HepG2 (cell line): ENCODE results near the gene TMEM229B. TPM values are rescaled to one million over a fixed set of nuclear protein-coding genes. Genes with fewer than 3 reads are reported as not detected.

Experiments
- ADNP ChIP-seq: sonication (generic); formaldehyde crosslinking; IDR thresholded peaks from 2 replicates; pipeline ENCODE4 v1.4.0; 2020; ENCODE audit warnings: missing genetic modification reagents
- CREM ChIP-seq, 2 experiments: sonication (generic) in 1 of 2; formaldehyde crosslinking in 1 of 2; IDR thresholded peaks; 2 replicates each; pipeline versions ENCODE4 v1.4.0 to v1.6.1; 2016 to 2020; ENCODE audit warnings: antibody characterized with exemption in 1 of 2, mild to moderate bottlenecking in 1 of 2, missing genetic modification reagents in 1 of 2
- HIVEP1 ChIP-seq: sonication (generic); formaldehyde crosslinking; IDR thresholded peaks from 2 replicates; pipeline ENCODE4 v1.4.0; 2020; ENCODE audit warnings: mild to moderate bottlenecking, missing genetic modification reagents
- HNRNPL ChIP-seq: fragments of 200-400 bp; formaldehyde crosslinking; IDR thresholded peaks from 2 replicates; pipeline ENCODE4 v1.6.1; 2017; ENCODE audit warnings: mild to moderate bottlenecking, low read depth, low read length
- KDM5B ChIP-seq: sonication (generic); formaldehyde crosslinking; IDR thresholded peaks from 2 replicates; pipeline ENCODE4 v1.4.0; 2020; ENCODE audit warnings: missing genetic modification reagents, mild to moderate bottlenecking, borderline replicate concordance
- MBD4 ChIP-seq: IDR thresholded peaks from 2 replicates; pipeline ENCODE4 v1.6.1; 2012; ENCODE audit warnings: low read length, inconsistent platforms, borderline replicate concordance
- PHF5A ChIP-seq: IDR thresholded peaks from one replicate; pipeline ENCODE4 v1.6.1; 2018; ENCODE audit warnings: low read depth, missing genetic modification reagents; ENCODE audit not compliant: unreplicated experiment
- SIN3A ChIP-seq: IDR thresholded peaks from 2 replicates; pipeline ENCODE4 v1.6.1; 2011; ENCODE audit warnings: low read depth, mild to moderate bottlenecking, control low read depth, low read length, borderline replicate concordance
- SMAD1 ChIP-seq: sonication (generic); formaldehyde crosslinking; IDR thresholded peaks from 2 replicates; pipeline ENCODE4 v1.4.0; 2020; ENCODE audit warnings: missing genetic modification reagents, low read depth, mild to moderate bottlenecking, borderline replicate concordance
- SP2 ChIP-seq: sonication (generic); formaldehyde crosslinking; IDR thresholded peaks from 2 replicates; pipeline ENCODE4 v1.5.1; 2020; ENCODE audit warnings: mild to moderate bottlenecking, missing genetic modification reagents
- TSC22D2 ChIP-seq: sonication (generic); formaldehyde crosslinking; IDR thresholded peaks from 2 replicates; pipeline ENCODE4 v1.5.1; 2020; ENCODE audit warnings: missing genetic modification reagents, mild to moderate bottlenecking, borderline replicate concordance
- ZFP82 ChIP-seq: sonication (generic); formaldehyde crosslinking; IDR thresholded peaks from 2 replicates; pipeline ENCODE4 v1.5.1; 2020; ENCODE audit warnings: mild to moderate bottlenecking, missing genetic modification reagents, borderline replicate concordance
- ZNF263 ChIP-seq: sonication (generic); formaldehyde crosslinking; IDR thresholded peaks from 2 replicates; pipeline ENCODE4 v1.4.0; 2020; ENCODE audit warnings: missing genetic modification reagents
- ZNF709 ChIP-seq: sonication (generic); formaldehyde crosslinking; IDR thresholded peaks from 2 replicates; pipeline ENCODE4 v1.5.0; 2020; ENCODE audit warnings: mild to moderate bottlenecking, missing genetic modification reagents
- polyA plus RNA-seq, 8 experiments: library from polyadenylated mRNA; depleted of rRNA in 3 of 8; stranded (reverse) in 7 of 8; unstranded in 1 of 8; fragments of >200 nt; fragmentation: Illumina TruSeq in 4 of 8; extraction: Trizol in 4 of 8; gene quantifications; 2 replicates each; pipeline versions ENCODE4 v1.2.1 to v1.2.3, GENCODE V29; 2011 to 2016; ENCODE audit warnings: low read depth in 4 of 8, missing spikeins in 1 of 8, mixed read lengths in 1 of 8; ENCODE audit not compliant: insufficient read depth in 1 of 8
- total RNA-seq, 5 experiments: library from RNA; depleted of rRNA; stranded (reverse); fragments of >200 nt; fragmentation: Illumina TruSeq; extraction: Trizol; gene quantifications; 2 replicates each; pipeline ENCODE4 v1.2.3, GENCODE V29; 2016; ENCODE audit warnings: low read depth in 1 of 5
- TF ChIP-seq, protein P1 (sequence below): fragments of 450-650 bp; IDR thresholded peaks from 2 replicates; pipeline ENCODE4 v1.6.1; 2017; ENCODE audit warnings: mild to moderate bottlenecking
- TF ChIP-seq, protein P2 (sequence below): sonication (generic); formaldehyde crosslinking; IDR thresholded peaks from 2 replicates; pipeline ENCODE4 v1.8.1; 2023; ENCODE audit warnings: mild to moderate bottlenecking, missing genetic modification reagents, borderline replicate concordance
- TF ChIP-seq, protein P3 (sequence below): sonication (generic); formaldehyde crosslinking; IDR thresholded peaks from 2 replicates; pipeline ENCODE4 v1.4.0; 2020; ENCODE audit warnings: mild to moderate bottlenecking, missing genetic modification reagents
- TF ChIP-seq, protein P4 (sequence below): IDR thresholded peaks from 2 replicates; pipeline ENCODE4 v1.6.1; 2016; ENCODE audit warnings: low read depth, control low read depth
- TF ChIP-seq, protein P5 (sequence below): sonication (generic); formaldehyde crosslinking; conservative IDR thresholded peaks from 2 replicates; pipeline ENCODE4 v1.8.1; 2023; ENCODE audit warnings: missing genetic modification reagents
- TF ChIP-seq, protein P6 (sequence below): sonication (generic); formaldehyde crosslinking; IDR thresholded peaks from 2 replicates; pipeline ENCODE4 v1.4.0; 2020; ENCODE audit warnings: low read depth, missing genetic modification reagents

The TMEM229B gene
- total and polyA plus RNA-seq, 2 of the 13 experiments (the other 11 are each of a cell fraction or from before 2014, with no cell fraction given) = 0.69 to 1.1 TPM

DNA sequence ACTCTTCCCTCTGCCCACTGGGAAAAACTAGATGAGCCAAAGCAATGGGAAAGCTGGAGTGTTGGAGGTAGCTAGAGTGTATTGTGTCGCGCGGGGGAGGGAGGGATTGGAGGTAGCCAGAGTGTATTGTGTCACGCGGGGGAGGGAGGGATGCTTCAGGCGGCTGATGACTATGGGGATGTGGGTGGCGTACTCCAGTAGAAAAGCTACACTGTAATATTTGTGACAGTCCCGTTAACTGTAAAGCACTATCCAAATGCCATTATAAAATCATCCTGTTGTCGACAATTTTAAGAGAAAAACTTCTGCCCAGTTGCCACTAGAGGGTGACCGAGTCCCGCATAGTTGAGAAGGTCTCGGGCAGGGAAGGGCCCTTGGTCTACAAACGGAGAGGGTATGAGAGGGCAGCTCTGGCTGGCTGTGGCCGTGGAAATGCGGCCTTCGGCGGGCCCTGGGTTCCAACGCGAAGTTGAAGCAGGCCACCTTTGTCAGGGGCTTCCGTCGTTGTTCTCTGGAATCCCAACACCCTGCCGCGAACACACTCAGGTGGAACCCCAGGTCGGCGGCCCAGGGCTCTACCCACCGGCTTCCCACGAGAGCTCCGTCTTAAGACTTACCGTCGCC lies 61.4 kb downstream of the TMEM229B start (continued):
- TF ChIP-seq, protein P1, sequence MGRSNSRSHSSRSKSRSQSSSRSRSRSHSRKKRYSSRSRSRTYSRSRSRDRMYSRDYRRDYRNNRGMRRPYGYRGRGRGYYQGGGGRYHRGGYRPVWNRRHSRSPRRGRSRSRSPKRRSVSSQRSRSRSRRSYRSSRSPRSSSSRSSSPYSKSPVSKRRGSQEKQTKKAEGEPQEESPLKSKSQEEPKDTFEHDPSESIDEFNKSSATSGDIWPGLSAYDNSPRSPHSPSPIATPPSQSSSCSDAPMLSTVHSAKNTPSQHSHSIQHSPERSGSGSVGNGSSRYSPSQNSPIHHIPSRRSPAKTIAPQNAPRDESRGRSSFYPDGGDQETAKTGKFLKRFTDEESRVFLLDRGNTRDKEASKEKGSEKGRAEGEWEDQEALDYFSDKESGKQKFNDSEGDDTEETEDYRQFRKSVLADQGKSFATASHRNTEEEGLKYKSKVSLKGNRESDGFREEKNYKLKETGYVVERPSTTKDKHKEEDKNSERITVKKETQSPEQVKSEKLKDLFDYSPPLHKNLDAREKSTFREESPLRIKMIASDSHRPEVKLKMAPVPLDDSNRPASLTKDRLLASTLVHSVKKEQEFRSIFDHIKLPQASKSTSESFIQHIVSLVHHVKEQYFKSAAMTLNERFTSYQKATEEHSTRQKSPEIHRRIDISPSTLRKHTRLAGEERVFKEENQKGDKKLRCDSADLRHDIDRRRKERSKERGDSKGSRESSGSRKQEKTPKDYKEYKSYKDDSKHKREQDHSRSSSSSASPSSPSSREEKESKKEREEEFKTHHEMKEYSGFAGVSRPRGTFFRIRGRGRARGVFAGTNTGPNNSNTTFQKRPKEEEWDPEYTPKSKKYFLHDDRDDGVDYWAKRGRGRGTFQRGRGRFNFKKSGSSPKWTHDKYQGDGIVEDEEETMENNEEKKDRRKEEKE = no peak
- TF ChIP-seq ZNF263 (CRISPR knock-in tag) (no peak), ZNF709 (no peak), SIN3A (no peak), HIVEP1 (CRISPR knock-in tag) (no peak), MBD4 (no peak), TSC22D2 (no peak), SP2 (CRISPR knock-in tag) (no peak), SMAD1 (CRISPR knock-in tag) (no peak), KDM5B (CRISPR knock-in tag) (no peak), CREM (IDR thresholded peaks at IDR 0.05) (no peak), CREM (CRISPR knock-in tag; IDR thresholded peaks at IDR 0.05) (no peak), ADNP (CRISPR knock-in tag) (no peak), ZFP82 (CRISPR knock-in tag) (no peak), PHF5A (CRISPR knock-in tag) (no peak), HNRNPL (peak; percentile 24; the same call in 1 of the 2 replicates)
- TF ChIP-seq, protein P2, sequence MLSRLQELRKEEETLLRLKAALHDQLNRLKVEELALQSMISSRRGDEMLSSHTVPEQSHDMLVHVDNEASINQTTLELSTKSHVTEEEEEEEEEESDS (CRISPR knock-in tag) = no peak
- TF ChIP-seq, protein P3, sequence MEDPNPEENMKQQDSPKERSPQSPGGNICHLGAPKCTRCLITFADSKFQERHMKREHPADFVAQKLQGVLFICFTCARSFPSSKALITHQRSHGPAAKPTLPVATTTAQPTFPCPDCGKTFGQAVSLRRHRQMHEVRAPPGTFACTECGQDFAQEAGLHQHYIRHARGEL = no peak
- TF ChIP-seq, protein P4, sequence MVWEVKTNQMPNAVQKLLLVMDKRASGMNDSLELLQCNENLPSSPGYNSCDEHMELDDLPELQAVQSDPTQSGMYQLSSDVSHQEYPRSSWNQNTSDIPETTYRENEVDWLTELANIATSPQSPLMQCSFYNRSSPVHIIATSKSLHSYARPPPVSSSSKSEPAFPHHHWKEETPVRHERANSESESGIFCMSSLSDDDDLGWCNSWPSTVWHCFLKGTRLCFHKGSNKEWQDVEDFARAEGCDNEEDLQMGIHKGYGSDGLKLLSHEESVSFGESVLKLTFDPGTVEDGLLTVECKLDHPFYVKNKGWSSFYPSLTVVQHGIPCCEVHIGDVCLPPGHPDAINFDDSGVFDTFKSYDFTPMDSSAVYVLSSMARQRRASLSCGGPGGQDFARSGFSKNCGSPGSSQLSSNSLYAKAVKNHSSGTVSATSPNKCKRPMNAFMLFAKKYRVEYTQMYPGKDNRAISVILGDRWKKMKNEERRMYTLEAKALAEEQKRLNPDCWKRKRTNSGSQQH (CRISPR knock-in tag) = no peak
- TF ChIP-seq, protein P5, sequence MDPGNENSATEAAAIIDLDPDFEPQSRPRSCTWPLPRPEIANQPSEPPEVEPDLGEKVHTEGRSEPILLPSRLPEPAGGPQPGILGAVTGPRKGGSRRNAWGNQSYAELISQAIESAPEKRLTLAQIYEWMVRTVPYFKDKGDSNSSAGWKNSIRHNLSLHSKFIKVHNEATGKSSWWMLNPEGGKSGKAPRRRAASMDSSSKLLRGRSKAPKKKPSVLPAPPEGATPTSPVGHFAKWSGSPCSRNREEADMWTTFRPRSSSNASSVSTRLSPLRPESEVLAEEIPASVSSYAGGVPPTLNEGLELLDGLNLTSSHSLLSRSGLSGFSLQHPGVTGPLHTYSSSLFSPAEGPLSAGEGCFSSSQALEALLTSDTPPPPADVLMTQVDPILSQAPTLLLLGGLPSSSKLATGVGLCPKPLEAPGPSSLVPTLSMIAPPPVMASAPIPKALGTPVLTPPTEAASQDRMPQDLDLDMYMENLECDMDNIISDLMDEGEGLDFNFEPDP = 0 out of 2 replicates have a peak, but pooled peaks have one; percentile 16
- TF ChIP-seq, protein P6, sequence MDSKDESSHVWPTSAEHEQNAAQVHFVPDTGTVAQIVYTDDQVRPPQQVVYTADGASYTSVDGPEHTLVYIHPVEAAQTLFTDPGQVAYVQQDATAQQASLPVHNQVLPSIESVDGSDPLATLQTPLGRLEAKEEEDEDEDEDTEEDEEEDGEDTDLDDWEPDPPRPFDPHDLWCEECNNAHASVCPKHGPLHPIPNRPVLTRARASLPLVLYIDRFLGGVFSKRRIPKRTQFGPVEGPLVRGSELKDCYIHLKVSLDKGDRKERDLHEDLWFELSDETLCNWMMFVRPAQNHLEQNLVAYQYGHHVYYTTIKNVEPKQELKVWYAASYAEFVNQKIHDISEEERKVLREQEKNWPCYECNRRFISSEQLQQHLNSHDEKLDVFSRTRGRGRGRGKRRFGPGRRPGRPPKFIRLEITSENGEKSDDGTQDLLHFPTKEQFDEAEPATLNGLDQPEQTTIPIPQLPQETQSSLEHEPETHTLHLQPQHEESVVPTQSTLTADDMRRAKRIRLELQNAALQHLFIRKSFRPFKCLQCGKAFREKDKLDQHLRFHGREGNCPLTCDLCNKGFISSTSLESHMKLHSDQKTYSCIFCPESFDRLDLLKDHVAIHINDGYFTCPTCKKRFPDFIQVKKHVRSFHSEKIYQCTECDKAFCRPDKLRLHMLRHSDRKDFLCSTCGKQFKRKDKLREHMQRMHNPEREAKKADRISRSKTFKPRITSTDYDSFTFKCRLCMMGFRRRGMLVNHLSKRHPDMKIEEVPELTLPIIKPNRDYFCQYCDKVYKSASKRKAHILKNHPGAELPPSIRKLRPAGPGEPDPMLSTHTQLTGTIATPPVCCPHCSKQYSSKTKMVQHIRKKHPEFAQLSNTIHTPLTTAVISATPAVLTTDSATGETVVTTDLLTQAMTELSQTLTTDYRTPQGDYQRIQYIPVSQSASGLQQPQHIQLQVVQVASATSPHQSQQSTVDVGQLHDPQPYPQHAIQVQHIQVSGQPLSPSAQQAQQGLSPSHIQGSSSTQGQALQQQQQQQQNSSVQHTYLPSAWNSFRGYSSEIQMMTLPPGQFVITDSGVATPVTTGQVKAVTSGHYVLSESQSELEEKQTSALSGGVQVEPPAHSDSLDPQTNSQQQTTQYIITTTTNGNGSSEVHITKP (CRISPR knock-in tag) = no peak
